Left ventricle myocardium superior (tissue), 1 donor: Measurements from ENCODE around the gene PROX1. TPM values are rescaled to one million over a fixed set of nuclear protein-coding genes. Genes with fewer than 3 reads are reported as not detected.
A peak's percentile ranks its signal among the peaks of the same experiment; 100 is the strongest.

ENCODE experiments used
- ATAC-seq: fragments of 200-7000 bp; cut with Tn5 transposase; one replicate; pipeline ENCODE4 v1.9.1; 2020; ENCODE audit warnings: mild to moderate bottlenecking, moderate library complexity
- DNase-seq: peaks from one replicate; pipeline ENCODE4 v3.0.0-alpha.2; 2020
- intact Hi-C: fragments of 100-400 bp; cut with micrococcal nuclease; formaldehyde crosslinking; loops from one replicate; pipeline ENCODE4 v1.11.0; 2022
- total RNA-seq: library from RNA; stranded (reverse); fragmentation: NEBNext Ultra II Directional; extraction: Animal tissue kit (Norgen Biotek cat#: 25700); gene quantifications from one replicate; pipeline ENCODE4 v1.2.1, GENCODE V29; 2021
- donor health status: DM: no; HTN: yes; CAD: no; lungs with severe emphysema.

The PROX1 gene
- total RNA-seq, 1 donor from 2014 or later: 95.0 TPM

DNA sequence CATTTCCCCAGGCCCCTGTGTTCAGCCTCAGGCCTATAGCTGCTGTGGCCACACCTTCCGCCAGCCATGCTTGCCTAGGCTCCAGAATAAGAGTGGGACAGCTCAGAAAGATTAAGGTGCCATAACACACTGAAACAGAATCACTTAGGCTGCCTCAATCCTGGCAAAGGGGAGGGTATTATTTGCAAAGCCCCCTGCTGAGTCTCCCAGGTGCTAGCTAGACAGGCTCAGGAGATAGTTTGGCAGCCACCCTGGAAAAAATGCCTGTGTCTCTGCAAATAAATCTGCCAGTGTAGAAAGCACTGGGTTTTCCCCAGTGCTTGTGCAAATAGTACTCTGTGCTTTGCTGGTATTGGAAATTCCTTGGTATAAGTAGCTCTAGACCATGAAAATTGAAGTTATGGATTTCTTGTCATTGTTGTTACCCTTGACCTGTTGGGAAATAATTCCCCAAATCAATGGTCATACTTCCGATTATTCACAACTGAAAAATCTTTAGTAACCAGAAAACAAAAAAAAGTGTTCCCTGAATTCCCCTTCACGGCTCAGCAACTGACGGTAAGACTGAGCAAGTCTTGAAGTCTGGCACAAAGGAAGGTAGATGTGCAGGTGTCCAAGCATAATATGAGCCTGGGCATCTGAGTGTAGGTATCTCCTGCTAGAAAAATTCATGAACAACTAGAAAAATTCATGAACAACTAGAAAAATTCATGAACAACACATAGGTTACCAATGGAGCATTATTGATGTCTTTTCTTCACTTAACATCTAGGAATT is 56.9 kb downstream of the PROX1 start:
- intact Hi-C loops: no loop called here
- DNase-seq (no peak), ATAC-seq (peak; percentile 79)

GRCh38 chr1:214050513-214051401 is 63.0 kb downstream of the PROX1 start:
- peak; percentile 78 for ATAC-seq
- intact Hi-C loops: no loop called here
- no peak for DNase-seq

GRCh38 chr1:214051786-214052185 is 64.0 kb downstream of the PROX1 start:
- ATAC-seq (no peak), DNase-seq (no peak)
- intact Hi-C loops: no loop called here

DNA sequence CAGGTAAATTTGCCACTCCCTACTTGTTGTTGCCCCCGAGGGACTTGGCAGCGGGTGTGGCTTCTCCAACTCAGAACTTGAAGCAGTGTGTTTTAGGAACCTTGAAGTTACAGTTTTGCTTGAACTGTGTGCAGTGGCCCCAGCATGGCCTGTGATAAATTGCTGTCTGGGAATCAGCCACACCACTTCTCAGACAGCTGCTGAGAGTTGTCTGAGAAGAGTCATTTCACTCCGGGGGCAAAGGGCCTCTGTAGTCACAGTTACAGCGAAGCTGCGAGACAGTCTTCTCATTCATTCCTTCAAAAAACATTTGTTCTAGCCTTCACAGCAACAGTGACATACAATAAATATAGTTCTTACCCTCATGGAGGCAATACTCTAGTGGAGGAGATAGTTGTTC is 70.3 kb downstream of the PROX1 start:
- intact Hi-C loops: no loop called here
- DNase-seq (no peak), ATAC-seq (no peak)

GRCh38 chr1:214066190-214066589 is 78.4 kb downstream of the PROX1 start:
- DNase-seq: no peak
- ATAC-seq: no peak
- intact Hi-C loops: no loop called here

- no peak for ATAC-seq
- intact Hi-C loops: no loop called here
- no peak for DNase-seq
Observed at GRCh38 chr1:214066936-214067335, 79.2 kb downstream of the PROX1 start.

GRCh38 chr1:214067397-214067796 is 79.6 kb downstream of the PROX1 start:
- no peak for ATAC-seq
- DNase-seq: no peak
- intact Hi-C loops: no loop called here

GRCh38 chr1:214067853-214068703 is 80.3 kb downstream of the PROX1 start:
- intact Hi-C loops: no loop called here
- ATAC-seq (no peak), DNase-seq (no peak)

GRCh38 chr1:214068979-214069378 is 81.2 kb downstream of the PROX1 start:
- no peak for ATAC-seq
- no peak for DNase-seq
- intact Hi-C loops: no loop called here

DNA sequence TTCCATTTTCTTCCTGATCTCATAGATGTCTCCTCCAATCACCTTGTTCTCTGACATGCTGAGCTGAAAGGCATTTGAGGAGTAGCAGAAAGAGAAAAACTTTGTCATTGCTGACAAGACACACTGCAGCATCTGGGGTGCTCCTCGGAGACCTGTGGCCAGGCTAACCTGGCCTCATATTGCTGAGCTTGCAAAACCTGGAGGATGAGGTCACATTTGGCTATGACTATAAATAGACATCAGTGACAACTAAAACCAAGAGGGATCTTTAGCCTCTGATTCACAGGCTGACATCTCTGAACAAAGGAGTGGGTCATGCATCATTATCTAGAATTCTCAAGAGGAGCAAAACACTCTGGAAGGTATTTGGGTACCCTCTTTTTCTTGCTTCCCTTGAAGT is 83.7 kb downstream of the PROX1 start:
- intact Hi-C loops: no loop called here
- ATAC-seq (no peak), DNase-seq (no peak)

DNA sequence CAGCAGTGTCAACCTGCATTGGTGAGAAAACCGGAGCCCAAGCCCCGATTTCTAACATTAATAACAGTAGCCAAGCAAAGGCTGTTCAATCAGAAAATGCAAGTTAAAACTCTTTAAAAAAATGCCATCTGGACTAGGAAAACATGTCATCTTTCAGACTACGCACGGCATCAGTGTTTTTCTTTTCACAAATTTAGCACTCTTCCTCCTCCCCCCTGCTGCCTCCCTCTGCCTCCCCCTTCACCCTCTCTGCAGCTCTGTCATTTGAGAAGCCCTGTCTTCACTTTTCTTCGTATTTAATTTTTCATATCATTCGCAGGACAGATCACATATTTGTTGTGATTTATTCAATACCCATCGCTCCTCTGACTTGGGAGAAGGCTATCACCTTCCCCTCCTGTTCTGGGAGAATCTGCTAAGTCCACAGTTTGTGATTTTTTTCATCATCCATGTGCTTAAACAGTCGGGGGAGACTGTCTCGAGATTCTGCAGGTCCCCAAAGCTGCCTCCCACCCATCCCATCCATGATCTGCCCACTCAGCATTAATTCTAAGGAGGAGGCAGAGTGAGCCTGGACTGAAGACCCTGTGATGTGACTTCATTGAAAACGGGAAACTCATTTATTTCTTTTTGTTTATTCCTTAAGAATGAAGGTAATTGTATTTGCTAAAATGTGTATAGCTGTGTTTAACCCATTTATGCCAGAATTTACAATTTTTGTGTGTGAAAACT is 84.8 kb downstream of the PROX1 start:
- DNase-seq (no peak), ATAC-seq (no peak)
- intact Hi-C loops: no loop called here

- ATAC-seq: no peak
- DNase-seq: no peak
- intact Hi-C loops: no loop called here
Observed at GRCh38 chr1:214074477-214074876, 86.7 kb downstream of the PROX1 start.

- intact Hi-C loops: no loop called here
- DNase-seq: no peak
- no peak for ATAC-seq
Observed at GRCh38 chr1:214075305-214075998, 87.7 kb downstream of the PROX1 start.

- no peak for ATAC-seq
- intact Hi-C loops: no loop called here
Observed at GRCh38 chr1:214075999-214076707, 88.4 kb downstream of the PROX1 start.

DNA sequence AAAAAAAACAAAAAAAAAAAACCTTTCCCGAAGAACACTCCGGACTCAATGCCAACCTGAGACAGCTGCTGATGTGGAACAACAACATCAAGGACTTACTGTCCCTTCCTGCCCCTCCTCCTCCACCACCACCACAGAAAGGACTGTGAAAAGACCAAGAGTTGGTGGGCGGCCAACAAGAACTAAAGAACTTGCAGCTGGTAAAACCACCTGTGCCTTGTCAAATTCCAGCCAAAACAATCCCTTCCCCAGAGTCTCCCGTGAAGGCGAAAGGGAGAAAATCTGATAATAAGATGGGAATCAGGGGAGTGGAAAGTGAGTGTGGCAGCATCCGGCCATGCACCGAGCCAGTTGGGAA is 88.9 kb downstream of the PROX1 start:
- DNase-seq (no peak), ATAC-seq (no peak)
- intact Hi-C loops: no loop called here

More at GRCh38 chr1:214075999-214076707, 88.4 kb downstream of the PROX1 start:
- DNase-seq: no peak

GRCh38 chr1:214078950-214079349 is 91.2 kb downstream of the PROX1 start:
- no peak for DNase-seq
- intact Hi-C loops: no loop called here
- no peak for ATAC-seq

DNA sequence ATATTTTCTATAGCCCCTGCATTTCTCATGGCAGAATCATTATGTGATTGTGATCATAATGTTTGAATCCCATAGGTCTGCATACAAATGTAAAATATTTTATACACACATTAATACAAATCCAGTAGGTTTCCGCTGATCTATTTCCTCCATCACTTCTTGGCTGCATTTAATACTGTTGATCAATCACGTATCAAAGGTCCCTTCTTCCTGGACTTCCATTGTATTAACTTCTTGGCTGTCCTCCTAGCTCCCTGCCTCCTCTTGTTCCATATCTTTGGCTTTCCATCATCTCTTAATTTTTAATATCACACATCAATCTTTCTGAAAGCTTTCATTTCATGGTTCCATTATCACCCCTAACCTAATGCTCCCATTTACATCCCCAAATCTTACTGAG is 97.6 kb downstream of the PROX1 start:
- intact Hi-C loops: no loop called here
- ATAC-seq: no peak
- DNase-seq: no peak

- DNase-seq: no peak
- no peak for ATAC-seq
- intact Hi-C loops: no loop called here
Observed at GRCh38 chr1:214086945-214087344, 99.2 kb downstream of the PROX1 start.
